Aorta (tissue), 5 donors: ENCODE data around the gene PROK2. TPM values are rescaled to one million over a fixed set of nuclear protein-coding genes. Genes with fewer than 3 reads are reported as not detected.

Source experiments
- ATAC-seq: fragments of 200-7000 bp; cut with Tn5 transposase; one replicate; pipeline ENCODE4 v1.9.1; 2022; ENCODE audit warnings: moderate library complexity; ENCODE audit not compliant: low FRiP score
- DNase-seq, 2 donors: peaks; one replicate each; pipeline ENCODE4 v3.0.0-alpha.2; 2020
- H3K27ac ChIP-seq, 2 donors: one replicate each; pipeline ENCODE4 v1.5.1; 2013; ENCODE audit warnings: low read length in 2 of 2, mild to moderate bottlenecking in 2 of 2, moderate library complexity in 2 of 2, control low read depth in 1 of 2, inconsistent platforms in 1 of 2, low read depth in 1 of 2
- H3K27me3 ChIP-seq, 2 donors: one replicate each; pipeline ENCODE4 v1.6.1; 2013; ENCODE audit warnings: control low read depth in 1 of 2, low read length in 1 of 2, mild to moderate bottlenecking in 1 of 2, moderate library complexity in 1 of 2; ENCODE audit not compliant: insufficient read depth in 2 of 2, control insufficient read depth in 1 of 2
- H3K36me3 ChIP-seq, 2 donors: one replicate each; pipeline ENCODE4 v1.6.1; 2013; ENCODE audit warnings: control low read depth in 1 of 2, low read length in 1 of 2, mild to moderate bottlenecking in 1 of 2; ENCODE audit not compliant: insufficient read depth in 2 of 2, control insufficient read depth in 1 of 2
- H3K4me1 ChIP-seq, 2 donors: one replicate each; pipeline ENCODE4 v1.6.1; 2013; ENCODE audit warnings: low read length in 2 of 2, control low read depth in 1 of 2, mild to moderate bottlenecking in 1 of 2, moderate library complexity in 1 of 2; ENCODE audit not compliant: insufficient read depth in 2 of 2, control insufficient read depth in 1 of 2
- H3K4me3 ChIP-seq, 2 donors: one replicate each; pipeline ENCODE4 v1.5.1; 2013; ENCODE audit warnings: low read length in 2 of 2, control low read depth in 1 of 2, mild to moderate bottlenecking in 1 of 2
- H3K9me3 ChIP-seq: one replicate; pipeline ENCODE4 v1.6.1; 2013; ENCODE audit warnings: mild to moderate bottlenecking, low read length; ENCODE audit not compliant: control insufficient read depth
- WGBS, 2 donors: extraction: QIAGEN DNeasy Blood & Tissue Kit; methylation state at CpG; one replicate each; pipeline ENCODE4 v1.1.7; 2013; 5-methylcytosine and 5-hydroxymethylcytosine counted together
- intact Hi-C, 2 donors: fragments of 100-400 bp; cut with DNase I; formaldehyde crosslinking; loops; one replicate each; pipeline versions ENCODE4 v1.14.2 to v1.15.0; 2022
- polyA plus RNA-seq, 2 donors: library from polyadenylated mRNA; stranded (reverse); fragments of 200-250 nt; gene quantifications; one replicate each; pipeline ENCODE4 v1.2.3, GENCODE V29; 2013
- total RNA-seq, 2 donors: library from RNA; stranded (reverse); fragmentation: NEBNext Ultra II Directional; extraction: Animal tissue kit (Norgen Biotek cat#: 25700); gene quantifications; one replicate each; pipeline ENCODE4 v1.2.1, GENCODE V29; 2021
- donor health status: healthy with polysubstance abuse.
- donor health status: Bipolar disorder and iron deficiency.
- donor health status: DM: no; HTN: no; CAD: no.
- donor health status: DM: no; HTN: no; CAD: no.
- donor health status: DM: yes; HTN: yes; CAD: no.

Gene PROK2
- total and polyA plus RNA-seq, 4 donors = 0.64 to 3.8 (median 1.4) TPM

DNA sequence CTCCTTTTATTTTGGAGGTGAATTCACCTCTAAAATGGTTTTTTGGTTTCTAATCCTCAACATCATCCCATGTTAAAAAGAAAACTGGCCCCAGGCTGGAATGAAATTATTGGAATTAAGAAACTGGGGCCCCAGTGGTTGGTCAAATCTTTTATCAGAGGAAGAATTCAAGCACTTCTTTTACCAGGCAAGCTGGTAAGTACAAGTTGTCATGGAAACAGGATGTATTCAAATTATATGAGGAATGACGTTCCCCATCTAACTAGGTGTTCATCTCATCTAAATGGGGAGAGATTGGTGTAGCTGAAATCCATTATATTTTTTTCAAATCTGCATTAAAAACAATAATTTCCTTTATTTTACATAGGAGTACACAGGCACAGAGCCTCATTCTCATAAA, 50.1 kb downstream of the PROK2 start:
- intact Hi-C loops = loop anchor here in 1 of 2 donors (5.0 kb wide), 1 partner anchor 1087 kb away; no protein-coding TSS in a partner anchor
- no peaks in the 10 kb centered on the region for H3K9me3 ChIP-seq
- DNase-seq (no peak), ATAC-seq (no peak)
- WGBS, 2 donors = 84% methylated on average over 1 of the region's 1 CpG
- H3K4me1 ChIP-seq = no peaks in the 10 kb centered on the region
- H3K27me3 ChIP-seq = no peaks in the 10 kb centered on the region
- no peak overlapping the region for H3K4me3 ChIP-seq
- H3K27ac ChIP-seq = no peak overlapping the region
- no peaks in the 10 kb centered on the region for H3K36me3 ChIP-seq

DNA sequence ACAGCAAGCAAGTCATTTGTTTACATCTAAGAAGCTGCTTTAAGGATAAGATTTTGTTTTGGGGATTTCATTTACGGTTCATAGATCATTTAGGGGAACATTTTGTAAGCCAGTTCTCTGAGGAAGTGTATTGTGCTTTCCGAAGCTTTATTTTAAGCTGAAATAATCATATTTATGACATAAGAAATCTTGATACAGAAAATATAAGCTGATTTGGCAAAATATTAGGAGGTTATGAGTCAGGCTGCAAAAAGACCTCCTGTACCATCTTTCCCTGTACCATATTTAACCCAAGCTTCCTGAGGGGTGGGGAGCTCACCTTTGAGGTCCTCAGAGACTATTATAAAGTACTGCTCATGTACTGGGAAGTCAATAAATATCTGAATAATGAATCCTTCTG, 51.6 kb downstream of the PROK2 start:
- no peaks in the 10 kb centered on the region for H3K4me1 ChIP-seq
- intact Hi-C loops = loop anchor here in 1 of 2 donors (5.0 kb wide), 1 partner anchor 1089 kb away; no protein-coding TSS in a partner anchor
- H3K4me3 ChIP-seq = no peak overlapping the region
- no peaks in the 10 kb centered on the region for H3K9me3 ChIP-seq
- H3K36me3 ChIP-seq = no peaks in the 10 kb centered on the region
- DNase-seq (no peak), ATAC-seq (no peak)
- H3K27ac ChIP-seq = no peak overlapping the region
- no peaks in the 10 kb centered on the region for H3K27me3 ChIP-seq
- WGBS, 2 donors = 94 to 100% methylated on average over 2 of the region's 2 CpGs

DNA sequence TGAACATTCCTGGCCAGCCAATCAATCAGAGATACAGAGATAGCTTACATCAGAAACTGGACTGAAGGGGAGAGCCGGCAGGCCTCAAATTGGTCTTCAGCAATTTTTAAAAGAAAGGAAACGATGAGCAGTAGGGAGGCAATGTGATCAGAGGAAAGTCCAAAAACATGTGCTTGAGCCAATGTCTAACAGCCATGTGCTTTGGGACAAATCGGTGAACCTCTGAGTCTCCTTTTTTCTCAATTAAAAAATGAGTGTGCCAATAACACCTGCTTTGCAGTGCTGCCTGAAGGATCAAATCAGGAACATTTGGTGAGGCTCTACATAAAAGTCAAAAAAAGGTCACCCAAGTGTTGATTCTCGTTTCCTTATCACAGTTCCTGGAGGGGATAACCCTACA, 52.3 kb downstream of the PROK2 start:
- ATAC-seq (no peak), DNase-seq (no peak)
- no peaks in the 10 kb centered on the region for H3K36me3 ChIP-seq
- intact Hi-C loops = loop anchor here in 1 of 2 donors (5.0 kb wide), 1 partner anchor 1090 kb away; no protein-coding TSS in a partner anchor
- no peaks in the 10 kb centered on the region for H3K27me3 ChIP-seq
- WGBS, 2 donors = 94% methylated on average over 4 of the region's 4 CpGs
- no peaks in the 10 kb centered on the region for H3K9me3 ChIP-seq
- no peaks in the 10 kb centered on the region for H3K4me1 ChIP-seq
- no peak overlapping the region for H3K27ac ChIP-seq
- no peak overlapping the region for H3K4me3 ChIP-seq

DNA sequence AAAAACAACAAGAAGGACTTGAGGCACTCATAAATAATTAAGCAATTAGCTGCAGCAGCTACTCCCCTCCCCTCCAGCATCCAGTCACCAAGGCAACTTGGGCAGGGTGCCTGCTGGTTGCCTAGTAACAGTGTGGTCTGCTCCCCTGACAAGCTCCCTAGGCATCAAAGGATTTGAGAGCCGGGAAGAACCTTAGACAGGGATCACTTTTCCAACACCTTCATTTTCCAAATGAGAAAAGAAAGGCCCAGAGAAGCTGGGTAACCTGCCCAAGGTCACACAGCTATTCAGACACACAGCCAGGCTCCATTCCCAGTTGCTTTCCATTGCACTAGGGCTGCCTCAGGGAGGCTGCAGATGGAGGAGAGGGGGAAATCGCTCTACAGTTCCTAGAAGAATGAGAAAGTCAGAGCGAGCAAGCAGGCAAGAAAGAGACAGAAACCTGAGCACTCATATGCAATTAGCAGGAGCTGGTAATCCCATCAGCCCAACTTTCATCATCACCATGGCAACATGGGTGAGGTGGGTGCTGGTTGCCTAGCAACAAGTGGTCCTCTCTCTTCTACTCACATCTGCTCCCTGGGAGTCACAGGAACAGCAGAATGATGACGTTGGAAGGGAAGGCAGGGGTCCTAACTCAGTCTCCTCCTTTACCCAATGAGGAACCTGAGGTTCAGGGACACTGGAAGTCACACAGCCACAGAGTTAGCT, 56.2 kb downstream of the PROK2 start:
- WGBS, 2 donors = 64 to 73% methylated on average over 4 of the region's 4 CpGs
- DNase-seq = no peak
- Histone ChIP-seq H3K27ac (no peak overlapping the region), H3K27me3 (no peaks in the 10 kb centered on the region), H3K4me3 (no peak overlapping the region), H3K4me1 (no peaks in the 10 kb centered on the region), H3K36me3 (no peaks in the 10 kb centered on the region), H3K9me3 (no peaks in the 10 kb centered on the region)
- intact Hi-C loops = loop anchor here in 1 of 2 donors (10.0 kb wide), 2 partner anchors 1116 to 1356 kb away; partner anchors contain the start of gene SHQ1
- no peak for ATAC-seq

DNA sequence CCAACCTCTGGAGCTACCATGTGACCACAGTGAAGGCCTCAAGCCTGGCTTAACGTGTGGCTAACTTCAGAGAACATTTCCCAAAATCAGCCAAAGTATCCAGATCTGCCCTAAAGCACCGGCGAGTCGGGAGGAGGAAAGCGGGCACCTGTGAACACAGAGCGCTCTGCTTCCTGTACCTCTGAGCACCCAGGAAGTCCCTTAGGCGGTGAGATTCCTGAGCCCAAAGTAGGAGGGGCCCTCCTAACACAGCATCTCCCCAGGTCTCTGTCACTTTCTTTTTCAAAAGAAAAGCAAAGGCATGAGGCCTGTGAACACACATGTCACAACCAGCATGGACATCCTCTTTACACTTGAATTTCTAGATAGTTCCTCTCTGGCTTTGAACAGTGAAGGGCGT, 58.8 kb downstream of the PROK2 start:
- no peak overlapping the region for H3K4me3 ChIP-seq
- no peaks in the 10 kb centered on the region for H3K4me1 ChIP-seq
- intact Hi-C loops = loop anchor here in 1 of 2 donors (10.0 kb wide), 2 partner anchors 1119 to 1359 kb away; partner anchors contain the start of gene SHQ1
- WGBS, 2 donors = 91 to 94% methylated on average over 8 of the region's 8 CpGs
- ATAC-seq (no peak), DNase-seq (no peak)
- no peaks in the 10 kb centered on the region for H3K36me3 ChIP-seq
- H3K27ac ChIP-seq = no peak overlapping the region
- H3K27me3 ChIP-seq = no peaks in the 10 kb centered on the region
- H3K9me3 ChIP-seq = no peaks in the 10 kb centered on the region

DNA sequence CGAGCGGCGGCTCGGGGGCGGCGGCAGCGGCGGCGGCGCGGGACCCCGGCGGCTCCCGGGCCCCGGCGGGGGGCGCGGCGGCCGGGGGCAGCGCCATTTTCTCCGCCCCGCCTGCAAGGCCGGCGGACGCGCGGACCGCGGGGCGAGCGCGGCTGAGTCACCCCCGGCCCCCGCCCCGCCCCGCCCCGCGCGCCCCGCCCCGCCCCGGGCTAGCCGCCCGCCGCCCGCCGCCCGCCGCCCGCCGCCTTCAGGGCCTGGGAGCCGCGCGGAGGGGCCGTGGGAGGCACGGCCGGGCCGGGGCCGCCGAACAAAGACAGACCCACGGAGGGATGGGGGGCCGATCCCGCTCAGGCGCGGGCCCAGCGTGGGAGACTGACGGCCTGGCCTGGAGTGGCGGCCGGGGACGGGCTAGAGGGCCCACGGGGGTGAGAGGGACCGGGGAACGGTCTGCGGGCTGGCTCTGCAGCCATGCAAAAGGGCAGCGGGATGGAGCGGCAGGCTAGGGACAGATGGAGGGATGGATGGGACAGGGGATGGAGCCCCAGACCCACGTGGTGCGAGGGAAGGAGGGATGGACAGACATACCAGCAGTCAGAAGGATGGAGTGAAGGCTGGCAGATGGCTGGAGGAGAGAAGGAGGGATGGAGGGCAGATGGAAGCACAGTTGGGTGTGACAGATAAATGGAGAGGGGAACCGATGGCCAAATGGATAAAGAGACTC, 59.5 kb downstream of the PROK2 start, which contains the start of gene EIF4E3:
EIF4E3 (minus strand) TSS at position 132 of the 721 bp plus-strand sequence; CDS start at position 97, 35 bp downstream.
- H3K9me3 ChIP-seq = no peaks in the 10 kb centered on the region
- ATAC-seq = peak; percentile 50
- no peaks in the 10 kb centered on the region for H3K27me3 ChIP-seq
- 3 to 6% methylated on average over 32 to 80 of the region's 80 CpGs for WGBS, 2 donors
- intact Hi-C loops = loop anchor here in 1 of 2 donors (10.0 kb wide), 2 partner anchors 1119 to 1359 kb away; partner anchors contain the start of gene SHQ1
- no peak within 1 kb of the TSS for H3K27ac ChIP-seq
- H3K4me1 ChIP-seq = no peaks in the 10 kb centered on the region
- H3K36me3 ChIP-seq = no peaks in the 10 kb centered on the region
- peak within 1 kb of the TSS; percentile 93 to 97 for H3K4me3 ChIP-seq
- DNase-seq = peak; percentile 52 to 81

DNA sequence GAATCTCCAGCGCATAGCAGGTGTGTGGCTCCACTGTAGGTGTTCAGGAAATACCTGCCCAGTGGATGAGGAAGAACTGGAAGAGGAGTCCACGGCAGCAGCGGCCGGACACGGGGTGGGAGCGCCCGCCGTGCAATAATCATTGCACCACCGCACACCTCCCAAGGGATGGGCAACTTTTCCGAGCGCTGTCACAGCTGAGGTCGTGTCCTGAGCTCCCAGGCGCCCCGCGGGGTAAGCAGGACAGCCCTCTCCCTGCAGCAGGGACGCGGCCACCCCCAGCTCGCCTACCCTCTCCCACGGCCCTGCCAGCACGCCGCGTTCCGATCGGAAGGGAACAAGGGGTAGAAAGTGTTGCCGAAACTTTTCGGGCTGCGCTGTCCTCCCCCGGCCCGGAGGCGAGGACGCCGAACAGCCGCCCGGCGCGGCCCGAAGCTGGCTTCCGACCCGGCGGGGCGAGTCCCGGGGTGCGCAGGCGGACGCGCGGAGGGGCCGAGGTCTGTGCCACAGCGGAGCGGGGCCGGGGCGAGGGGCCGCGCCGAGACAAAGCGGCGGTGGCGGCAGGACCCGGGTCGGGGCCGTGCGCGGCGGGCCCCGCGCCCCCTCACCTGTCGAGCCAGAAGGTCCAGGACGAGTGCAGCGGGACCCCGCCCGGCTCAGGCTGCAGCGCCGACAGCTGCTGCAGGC, 60.2 kb downstream of the PROK2 start:
- Histone ChIP-seq H3K36me3 (no peaks in the 10 kb centered on the region), H3K27me3 (no peaks in the 10 kb centered on the region), H3K9me3 (no peaks in the 10 kb centered on the region), H3K4me1 (no peaks in the 10 kb centered on the region), H3K27ac (no peak overlapping the region), H3K4me3 (peak overlapping the region; percentile 93 to 97)
- ATAC-seq (peak; percentile 62), DNase-seq (peak; percentile 64 to 83)
- intact Hi-C loops = loop anchor here in 1 of 2 donors (10.0 kb wide), 2 partner anchors 1120 to 1360 kb away; partner anchors contain the start of gene SHQ1
- WGBS, 2 donors = 1% methylated on average over 57 to 73 of the region's 73 CpGs

DNA sequence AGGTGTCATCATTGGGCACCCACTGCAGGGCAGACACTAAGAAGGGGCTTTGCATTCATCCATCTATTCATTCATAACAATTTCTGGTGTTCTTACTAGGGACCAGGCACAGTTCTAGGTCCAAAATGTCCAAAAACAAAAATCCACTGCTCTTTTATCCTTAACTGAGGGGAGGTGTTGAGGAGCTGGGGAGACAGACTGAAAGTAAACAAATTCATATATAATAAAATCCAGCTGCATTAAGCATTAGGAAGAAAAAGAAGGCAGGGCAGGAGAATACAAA, 60.8 kb downstream of the PROK2 start:
- Histone ChIP-seq H3K9me3 (no peaks in the 10 kb centered on the region), H3K27me3 (no peaks in the 10 kb centered on the region), H3K27ac (no peak overlapping the region), H3K4me3 (peak overlapping the region; percentile 93 to 97), H3K4me1 (no peaks in the 10 kb centered on the region), H3K36me3 (no peaks in the 10 kb centered on the region)
- DNase-seq (no peak), ATAC-seq (no peak)
- intact Hi-C loops = loop anchor here in 1 of 2 donors (10.0 kb wide), 2 partner anchors 1121 to 1361 kb away; partner anchors contain the start of gene SHQ1
